Ishikawa (cell line): ENCODE measurements around the gene GDPD5.

Source experiments
- CEBPB ChIP-seq: IDR thresholded peaks from 2 replicates; pipeline ENCODE4 v1.6.1; 2012
- CREB1 ChIP-seq: IDR thresholded peaks from 2 replicates; pipeline ENCODE4 v1.6.1; 2012; ENCODE audit warnings: low read depth
- EGR1 ChIP-seq: IDR thresholded peaks from 2 replicates; pipeline ENCODE4 v1.6.1; 2012
- EP300 ChIP-seq: IDR thresholded peaks from 2 replicates; pipeline ENCODE4 v1.6.1; 2012; ENCODE audit warnings: borderline replicate concordance
- FOXM1 ChIP-seq: IDR thresholded peaks from 2 replicates; pipeline ENCODE4 v1.6.1; 2012; ENCODE audit warnings: low read depth, borderline replicate concordance
- RAD21 ChIP-seq: IDR thresholded peaks from 2 replicates; pipeline ENCODE4 v1.6.1; 2012; ENCODE audit warnings: low read depth
- REST ChIP-seq: IDR thresholded peaks from 2 replicates; pipeline ENCODE4 v1.6.1; 2012; ENCODE audit warnings: low read depth, mild to moderate bottlenecking
- TAF1 ChIP-seq: IDR thresholded peaks from 2 replicates; pipeline ENCODE4 v1.6.1; 2012; ENCODE audit warnings: low read depth, mild to moderate bottlenecking
- USF1 ChIP-seq: IDR thresholded peaks from 2 replicates; pipeline ENCODE4 v1.6.1; 2012
- YY1 ChIP-seq: IDR thresholded peaks from 2 replicates; pipeline ENCODE4 v1.6.1; 2012; ENCODE audit warnings: low read depth
- ZBTB7A ChIP-seq: IDR thresholded peaks from 2 replicates; pipeline ENCODE4 v1.6.1; 2012; ENCODE audit warnings: low read depth

- TF ChIP-seq TAF1 = no peak
- TF ChIP-seq EGR1 = no peak
- TF ChIP-seq CEBPB = no peak
- TF ChIP-seq REST = no peak
- no peak for TF ChIP-seq YY1
- no peak for TF ChIP-seq EP300
- TF ChIP-seq USF1 = no peak
- TF ChIP-seq RAD21 = no peak
- no peak for TF ChIP-seq FOXM1
- TF ChIP-seq ZBTB7A = no peak
- TF ChIP-seq CREB1 = no peak
Observed at GRCh38 chr11:75463106-75463774, 62.5 kb downstream of the GDPD5 start.
